Right ventricle myocardium inferior (tissue), 1 donor: ENCODE measurements around the gene DEK. TPM values are rescaled to one million over a fixed set of nuclear protein-coding genes. Genes with fewer than 3 reads are reported as not detected.
A peak's percentile ranks its signal among the peaks of the same experiment; 100 is the strongest.
"Not testable (repeated sequence)": the region's sequence is repeated elsewhere in the genome, so short reads cannot be mapped to it uniquely, and the experiment has no call there.

Source experiments
- ATAC-seq: fragments of 200-7000 bp; cut with Tn5 transposase; one replicate; pipeline ENCODE4 v1.9.1; 2020; ENCODE audit warnings: mild to moderate bottlenecking, moderate library complexity
- DNase-seq: peaks from one replicate; pipeline ENCODE4 v3.0.0; 2021; ENCODE audit errors: missing footprints
- intact Hi-C: fragments of 100-400 bp; cut with DNase I; formaldehyde crosslinking; loops from one replicate; pipeline ENCODE4 v1.11.0; 2022
- long read RNA-seq: library from polyadenylated mRNA; unstranded; transcript quantifications from one replicate; pipeline ENCODE4 v2.0.0, GENCODE V29; 2021
- total RNA-seq: library from RNA; stranded (reverse); fragmentation: NEBNext Ultra II Directional; extraction: Animal tissue kit (Norgen Biotek cat#: 25700); gene quantifications from one replicate; pipeline ENCODE4 v1.2.1, GENCODE V29; 2021
- donor health status: DM: no; HTN: yes; CAD: no; lungs with severe emphysema.

Gene DEK, protein sequence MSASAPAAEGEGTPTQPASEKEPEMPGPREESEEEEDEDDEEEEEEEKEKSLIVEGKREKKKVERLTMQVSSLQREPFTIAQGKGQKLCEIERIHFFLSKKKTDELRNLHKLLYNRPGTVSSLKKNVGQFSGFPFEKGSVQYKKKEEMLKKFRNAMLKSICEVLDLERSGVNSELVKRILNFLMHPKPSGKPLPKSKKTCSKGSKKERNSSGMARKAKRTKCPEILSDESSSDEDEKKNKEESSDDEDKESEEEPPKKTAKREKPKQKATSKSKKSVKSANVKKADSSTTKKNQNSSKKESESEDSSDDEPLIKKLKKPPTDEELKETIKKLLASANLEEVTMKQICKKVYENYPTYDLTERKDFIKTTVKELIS
- 68.6 TPM for total RNA-seq
- long read RNA-seq, transcript DEK-202 (11 exons, 3,427 nt): major isoform, 44 of 56 reads
- long read RNA-seq, partial matches to known transcripts: 7 of 56 reads
- long read RNA-seq, other reads (novel, unspliced or antisense): 5 of 56 reads

DNA sequence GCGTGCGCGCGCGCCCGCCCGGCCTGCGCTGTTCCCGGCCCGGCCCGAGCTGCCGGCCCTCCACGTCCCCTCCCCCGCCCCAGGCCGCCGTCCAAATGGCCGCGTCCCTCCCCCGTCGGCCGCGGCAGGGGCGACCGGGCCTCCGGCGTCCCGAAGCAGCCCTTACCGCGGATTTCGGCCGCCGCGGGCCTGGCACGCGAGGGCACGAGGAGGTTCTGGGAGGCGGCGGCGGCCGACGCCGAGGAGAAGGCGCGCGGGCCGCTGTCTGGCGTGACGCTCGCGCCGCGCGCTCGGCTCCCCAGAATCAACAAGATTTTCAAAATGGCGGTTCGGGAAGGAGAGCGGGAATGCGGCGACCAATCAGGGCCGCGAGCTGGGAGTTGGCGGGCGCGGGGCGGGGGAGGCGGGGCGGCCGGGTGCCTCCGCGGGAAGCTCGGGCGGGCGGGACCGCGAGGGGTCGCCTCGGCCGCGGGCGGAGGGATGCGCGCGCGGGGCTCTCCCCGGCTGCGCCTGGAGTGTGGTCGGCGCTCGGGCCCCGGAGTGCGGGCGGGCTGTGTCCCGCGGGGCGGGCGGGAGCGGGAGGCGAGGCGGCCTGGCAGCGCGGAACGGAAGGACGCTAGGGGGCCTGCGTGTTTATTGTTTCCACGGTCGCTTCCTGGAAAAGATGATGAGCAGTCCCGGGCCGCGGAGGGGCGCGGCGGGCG, at the start of gene DEK:
TSS of gene DEK (minus strand) at position 312 of the 704 bp plus-strand sequence. CDS start 543 bp downstream, outside the sequence.
- intact Hi-C loops: loop anchor here (2.0 to 5.0 kb wide), 3 partner anchors 42 to 240 kb away; partner anchors contain the start of genes KDM1B and TPMT

DNA sequence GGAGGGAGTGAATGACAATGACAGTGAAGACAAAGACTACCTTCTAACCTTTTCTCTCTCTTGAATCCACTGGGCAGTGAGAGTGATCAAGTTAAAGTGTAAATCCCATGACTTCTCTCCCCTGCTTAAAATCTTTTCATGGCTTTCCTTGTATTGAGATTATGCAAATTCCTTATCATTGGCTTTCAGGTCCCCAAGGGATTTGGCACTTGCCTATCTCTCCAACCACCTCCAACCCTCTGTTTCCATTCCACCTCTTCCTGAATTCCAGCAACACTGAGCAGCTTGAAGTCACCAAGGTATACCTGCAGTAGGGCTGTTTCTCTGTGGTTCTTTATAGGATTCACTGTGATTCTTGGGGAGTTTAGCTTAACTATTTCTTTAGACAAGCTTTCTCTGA, 48.0 kb upstream of the DEK start:
- intact Hi-C loops: no loop called here
- DNase-seq: no peak
- ATAC-seq: no peak

More for the DNA sequence above, at the start of gene DEK:
- peak; percentile 88 for ATAC-seq
- DNase-seq: peak; percentile 93

DNA sequence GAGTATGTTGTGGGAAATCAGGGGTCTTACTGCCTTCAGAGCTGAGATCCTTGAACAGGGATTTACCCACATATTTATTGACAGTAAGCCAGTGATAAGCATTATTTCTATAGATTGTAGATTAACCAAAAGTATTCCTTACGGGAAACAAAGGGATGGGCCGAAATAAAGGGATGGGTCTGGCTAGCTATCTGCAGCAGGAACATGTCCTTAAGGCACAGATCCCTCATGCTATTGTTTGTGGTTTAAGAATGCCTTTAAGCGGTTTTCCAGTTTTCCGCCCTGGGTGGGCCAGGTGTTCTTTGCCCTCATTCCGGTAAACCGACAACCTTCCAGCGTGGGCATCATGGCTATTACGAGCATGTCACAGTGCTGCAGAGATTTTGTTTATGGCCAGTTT, 45.7 kb upstream of the DEK start:
- DNase-seq, intact Hi-C loops, ATAC-seq: not testable (repeated sequence)

DNA sequence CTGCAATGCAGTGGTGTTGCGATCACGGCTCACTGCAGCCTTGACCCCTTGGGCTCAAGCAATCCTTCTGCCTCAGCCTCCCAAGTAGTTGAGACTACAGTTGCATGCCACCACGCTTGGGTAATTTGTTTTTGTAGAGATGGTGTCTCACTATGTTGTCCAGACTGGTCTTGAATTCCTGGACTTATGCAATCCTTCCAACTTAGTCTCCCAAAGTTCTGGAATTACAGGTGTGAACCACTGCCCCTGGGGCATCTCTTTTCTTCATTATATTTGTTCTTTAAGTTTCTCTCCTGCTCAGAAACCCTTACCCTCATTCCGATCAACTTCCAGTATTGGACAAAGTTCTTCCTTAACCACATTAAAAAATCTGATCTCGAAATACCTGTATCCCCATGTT, 44.7 kb upstream of the DEK start:
- intact Hi-C loops: no loop called here
- ATAC-seq: no peak

DNA sequence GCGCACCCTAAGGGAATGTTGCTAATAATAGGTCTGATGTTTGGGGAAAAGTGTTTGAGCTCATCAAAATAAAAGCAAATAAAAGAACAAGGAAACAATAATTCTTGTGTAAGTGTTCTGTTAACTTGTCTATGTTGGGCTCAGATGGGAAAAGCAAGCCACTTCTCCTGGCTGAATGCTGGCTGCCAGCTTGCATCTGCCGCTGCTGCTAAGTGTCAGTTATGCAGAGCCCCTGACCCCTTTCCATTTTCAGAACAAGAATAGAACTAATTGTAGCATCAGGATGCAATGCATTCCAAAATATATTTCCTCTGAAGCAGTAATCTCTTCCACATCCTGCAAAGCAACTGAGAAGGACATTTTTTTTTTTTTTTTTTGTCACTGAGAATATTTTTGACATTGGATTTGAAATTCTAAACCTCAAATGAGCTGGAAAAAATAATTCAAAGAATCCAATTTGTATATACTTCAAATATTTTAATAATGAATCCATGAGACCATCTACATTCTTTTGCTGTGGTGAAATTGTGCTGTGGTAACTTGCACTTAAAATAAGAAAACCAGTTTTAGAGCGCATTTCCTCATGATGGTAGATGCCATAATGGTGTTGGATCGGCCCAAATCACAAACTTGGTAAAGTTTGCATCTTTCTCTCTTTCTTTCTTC, 43.9 kb upstream of the DEK start:
- intact Hi-C loops: no loop called here
- DNase-seq (no peak), ATAC-seq (no peak)

More for the DNA sequence above, 44.7 kb upstream of the DEK start:
- no peak for DNase-seq

DNA sequence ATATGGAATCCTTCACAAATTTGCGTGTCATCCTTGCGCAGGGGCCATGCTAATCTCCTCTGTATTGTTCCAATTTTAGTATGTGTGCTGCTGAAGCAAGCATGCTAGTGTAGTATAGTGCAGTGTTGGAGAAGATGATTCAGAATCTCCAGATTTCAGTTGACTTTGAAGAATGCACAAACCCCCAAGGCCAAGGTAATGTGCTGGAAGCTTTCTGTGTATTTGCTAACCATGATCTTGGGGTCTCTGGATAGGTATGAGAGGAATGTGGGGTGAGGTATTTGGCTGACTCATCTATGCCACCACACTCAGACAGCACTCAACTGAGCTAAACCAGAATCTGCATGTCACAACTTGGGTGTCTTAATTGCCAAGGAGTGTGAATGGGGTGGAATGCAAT, 42.6 kb upstream of the DEK start:
- intact Hi-C loops: no loop called here
- DNase-seq: no peak
- ATAC-seq: no peak

DNA sequence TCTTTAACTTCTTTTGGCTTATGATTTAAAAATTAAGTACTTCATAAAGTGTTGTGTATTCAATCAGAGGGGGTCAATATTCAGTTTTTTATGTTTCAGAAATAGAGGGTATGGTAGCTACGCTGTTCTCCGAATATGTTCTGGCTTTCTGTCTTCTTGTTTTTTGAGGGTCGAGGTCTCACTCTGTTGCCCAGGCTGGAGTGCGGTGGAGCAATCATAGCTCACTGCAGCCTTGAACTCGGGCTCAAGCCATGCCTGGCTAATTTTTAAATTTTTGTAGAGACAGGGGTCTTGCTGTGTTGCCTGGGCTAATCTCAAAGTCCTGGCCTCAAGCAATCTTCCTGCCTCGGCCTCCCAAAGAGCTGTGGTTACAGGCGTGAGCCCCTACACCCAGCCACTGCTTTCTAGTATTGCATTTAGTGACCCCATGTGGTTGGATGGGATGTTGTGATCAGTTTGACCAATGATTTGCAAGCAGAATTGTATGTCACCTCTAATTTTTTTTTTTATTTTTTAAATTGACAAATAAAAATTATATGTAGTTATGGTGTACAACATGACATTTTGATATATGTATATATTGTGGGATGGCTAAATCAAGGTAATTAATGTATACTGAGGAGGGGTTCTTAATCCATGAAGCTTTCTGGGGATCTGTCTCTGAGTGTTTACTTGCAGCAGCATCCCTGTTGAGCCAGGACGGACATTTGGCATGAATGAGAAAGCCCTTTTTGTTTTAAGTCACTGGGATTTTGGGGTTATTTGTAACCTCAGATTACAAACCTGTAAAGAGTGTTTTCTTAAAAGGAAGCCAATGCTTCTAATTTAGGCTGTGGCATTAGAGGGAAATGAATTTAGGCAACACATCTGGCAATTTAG, 38.5 kb upstream of the DEK start:
- intact Hi-C loops: loop anchor here (5.0 kb wide), 1 partner anchor 145 kb away; the partner anchor contains the start of genes KDM1B and TPMT
- ATAC-seq (no peak), DNase-seq (no peak)

DNA sequence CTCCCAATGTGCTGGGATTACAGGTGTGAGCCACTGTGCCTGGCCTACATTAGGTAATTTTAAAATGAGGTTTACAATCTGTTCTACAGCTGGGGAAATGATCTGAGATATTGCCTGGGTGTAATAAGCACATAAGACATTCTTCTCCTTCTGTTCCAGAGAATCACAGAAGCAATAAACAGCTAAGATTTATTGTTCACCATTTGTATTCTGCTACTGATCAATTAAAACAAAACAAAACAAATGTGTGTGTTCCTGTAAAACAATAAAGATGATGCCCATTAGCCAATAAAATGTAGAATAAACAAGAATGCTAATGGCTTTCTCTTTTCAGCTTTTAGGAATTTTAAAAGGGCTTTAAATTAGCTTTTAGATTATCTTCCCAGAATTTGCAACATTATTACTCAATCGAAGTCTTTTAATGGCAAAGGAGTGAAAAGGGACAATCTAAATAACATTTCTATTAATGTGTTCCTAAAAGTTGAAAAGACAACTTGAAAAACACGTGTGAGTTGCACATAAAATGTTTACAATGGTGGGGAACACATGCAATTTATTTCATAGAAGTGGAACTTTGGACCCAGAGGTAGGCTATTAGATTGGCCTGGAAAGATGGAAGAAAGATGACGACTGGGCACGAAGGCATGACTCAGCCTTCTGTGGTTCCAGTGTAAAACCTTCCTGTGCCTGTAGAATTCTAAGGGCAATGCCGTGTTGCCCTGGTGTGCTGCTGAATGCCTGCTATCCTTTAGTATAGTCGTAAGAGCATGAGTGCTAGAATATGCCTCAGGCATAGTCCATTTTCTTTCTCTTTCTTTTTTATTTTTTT, 29.0 kb upstream of the DEK start:
- DNase-seq (no peak), ATAC-seq (no peak)
- intact Hi-C loops: no loop called here

DNA sequence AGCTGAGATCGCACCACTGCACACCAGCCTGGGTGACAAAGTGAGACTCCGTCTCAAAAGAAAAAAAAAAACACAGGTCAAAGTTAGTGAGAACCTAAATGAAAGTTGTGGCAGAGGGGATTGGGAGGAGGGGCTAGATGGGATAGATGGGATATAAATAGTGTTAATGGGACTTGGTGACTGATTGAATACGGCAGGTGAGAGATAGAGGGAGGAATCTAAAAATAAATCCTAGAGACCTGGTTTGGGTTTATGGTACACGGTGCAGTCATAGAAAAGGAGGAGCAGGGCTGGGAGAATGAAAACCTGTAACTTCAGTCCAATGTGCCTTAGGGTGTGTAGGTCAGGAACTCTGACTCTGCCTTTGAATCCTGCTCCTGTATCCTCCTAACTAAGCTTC, 25.0 kb upstream of the DEK start:
- intact Hi-C loops: no loop called here
- ATAC-seq (no peak), DNase-seq (no peak)

DNA sequence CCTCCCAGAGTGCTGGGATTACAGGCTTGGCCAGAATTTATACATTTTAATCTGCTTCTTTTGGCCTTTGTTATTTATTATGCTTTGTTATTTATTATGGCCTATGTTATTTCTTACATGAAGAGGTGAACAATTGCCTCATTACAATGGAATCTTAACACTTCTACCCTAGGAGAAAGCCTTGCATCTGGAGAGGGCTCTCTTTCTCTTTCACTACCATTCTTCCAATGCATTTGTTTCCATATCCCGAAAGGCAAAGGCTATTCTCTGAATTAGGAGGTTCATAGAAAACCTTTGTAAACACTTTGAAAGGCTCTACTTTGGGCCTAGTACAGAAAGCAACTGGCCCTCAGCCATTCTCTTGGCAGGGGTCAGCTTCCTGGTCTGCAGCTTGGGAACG, 19.9 kb upstream of the DEK start:
- ATAC-seq (no peak), DNase-seq (no peak)
- intact Hi-C loops: no loop called here

DNA sequence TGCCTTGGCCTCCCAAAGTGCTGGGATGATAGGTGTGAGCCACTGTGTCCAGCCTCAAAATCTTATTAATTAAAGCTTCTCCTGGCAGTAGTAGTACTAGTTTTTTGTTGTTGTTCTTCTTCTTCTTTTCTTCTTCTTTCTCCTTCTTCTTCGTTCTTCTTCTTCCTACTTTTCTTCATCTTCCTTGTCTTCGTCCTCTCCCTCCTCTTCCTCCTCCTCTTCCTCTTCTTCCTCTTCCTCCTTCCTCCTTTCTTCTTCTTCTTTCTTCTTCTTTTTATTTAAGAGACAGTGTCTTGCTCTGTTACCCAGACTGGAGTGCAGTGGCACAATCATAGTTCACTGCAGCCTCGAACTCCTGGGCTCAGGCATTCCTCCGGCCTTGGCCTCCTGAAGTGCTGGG, 17.2 kb upstream of the DEK start:
- intact Hi-C loops: no loop called here
- ATAC-seq (no peak), DNase-seq (no peak)

DNA sequence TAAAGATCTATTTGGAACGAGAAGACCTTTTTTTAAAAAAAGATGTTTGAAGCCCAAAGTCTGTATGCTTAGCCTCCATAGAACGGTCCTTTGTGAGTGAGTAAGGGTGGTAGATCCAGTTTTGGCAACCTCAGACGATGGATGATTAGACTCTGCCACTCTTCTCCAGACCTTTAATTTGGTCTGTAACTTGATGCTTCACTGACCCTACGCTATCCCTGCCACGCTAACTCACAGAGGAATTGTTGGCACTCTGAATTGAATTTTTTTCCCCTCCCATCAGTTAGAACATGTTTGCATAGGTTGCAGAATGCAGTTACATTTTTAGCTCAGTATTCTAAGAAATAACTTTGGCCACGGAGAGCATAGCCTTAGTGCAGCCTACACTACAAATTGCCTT, 15.8 kb upstream of the DEK start:
- DNase-seq (no peak), ATAC-seq (no peak)
- intact Hi-C loops: no loop called here

DNA sequence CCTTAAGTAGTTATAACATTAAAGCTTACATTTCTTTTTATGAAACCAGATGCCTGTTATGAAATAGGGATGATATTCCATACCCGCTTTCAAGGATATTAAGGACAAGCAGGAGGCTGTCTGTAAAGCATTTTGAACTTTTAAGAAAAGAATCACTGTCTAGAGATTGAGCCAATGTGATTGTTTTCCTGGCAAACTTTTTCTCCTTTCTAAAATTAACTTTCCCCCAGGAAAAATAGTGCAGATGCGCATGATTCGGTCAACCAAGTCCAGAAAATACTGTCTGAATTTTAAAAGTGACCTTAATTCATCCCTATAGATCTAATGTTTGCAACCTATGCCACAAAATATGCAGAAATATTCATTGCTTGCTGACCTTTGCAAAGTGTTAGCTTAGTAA, 15.1 kb upstream of the DEK start:
- intact Hi-C loops: no loop called here
- no peak for ATAC-seq
- DNase-seq: no peak

DNA sequence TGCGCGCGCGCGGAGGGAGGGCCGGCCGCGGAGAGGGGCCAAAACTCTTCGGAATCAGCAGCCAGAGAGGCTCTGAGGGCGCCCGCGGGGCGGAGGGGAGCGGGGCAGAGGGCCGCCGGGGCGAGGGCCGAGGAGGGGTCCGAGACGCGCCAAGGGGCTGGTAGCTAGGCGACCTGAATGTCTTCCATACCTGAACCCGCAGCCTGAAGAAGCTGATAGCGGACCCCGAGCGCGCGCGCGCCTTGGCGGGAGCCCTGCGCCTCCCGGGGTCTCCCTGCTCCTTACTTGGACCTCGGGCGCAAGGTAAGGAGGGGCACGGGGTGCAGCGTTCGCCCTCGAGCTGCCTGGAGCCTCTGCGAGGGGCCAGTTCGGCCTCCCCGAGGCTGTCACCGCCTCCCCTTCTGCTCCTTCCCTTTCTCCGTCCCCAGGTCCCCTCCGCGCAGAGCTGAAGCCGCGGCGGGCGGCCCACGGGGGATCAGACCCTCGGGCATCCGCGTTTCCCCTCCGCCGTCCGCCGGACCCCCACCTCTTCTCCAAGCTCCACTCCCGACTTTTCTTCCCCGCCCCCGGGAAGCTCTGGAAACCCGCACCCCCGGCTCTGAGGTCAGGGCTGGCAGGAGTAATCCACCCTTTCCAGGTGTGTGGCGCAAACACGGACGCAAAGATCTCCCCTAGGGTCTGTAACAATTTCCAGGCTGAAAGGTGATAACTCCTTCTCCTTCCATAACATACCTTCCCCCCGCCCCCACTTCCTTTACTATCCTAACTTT, 13.1 kb upstream of the DEK start:
- DNase-seq (no peak), ATAC-seq (no peak)
- intact Hi-C loops: no loop called here

DNA sequence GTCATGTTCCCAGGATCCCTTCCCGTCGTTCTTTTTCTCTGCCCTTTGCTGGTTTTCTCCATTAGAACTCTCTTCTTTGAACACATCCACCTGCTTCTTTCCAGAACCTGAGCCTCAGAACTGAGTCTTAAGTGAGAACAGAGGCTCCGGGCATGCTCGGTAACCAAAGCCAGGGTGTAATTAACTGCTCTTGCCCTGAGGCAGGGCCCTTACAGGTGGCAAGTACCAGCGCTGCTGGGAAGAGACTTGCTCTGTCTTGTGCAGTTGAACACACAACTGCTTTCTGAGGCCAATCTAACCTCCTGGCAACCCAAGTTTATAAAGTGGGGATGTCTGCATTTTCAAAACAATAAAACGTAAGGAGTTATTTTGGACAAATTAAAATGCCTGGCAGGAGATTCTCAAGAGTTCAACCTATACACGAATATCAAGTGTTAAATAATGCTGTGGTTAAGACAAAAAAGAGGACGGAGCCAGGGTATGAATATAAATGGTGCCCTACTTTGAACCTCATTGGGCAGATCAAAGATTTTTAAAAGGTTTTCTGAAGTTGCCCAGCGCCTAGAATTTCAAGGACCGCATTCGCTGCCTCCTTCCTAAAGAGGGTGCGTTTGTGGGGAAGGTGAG, 12.4 kb upstream of the DEK start:
- intact Hi-C loops: no loop called here
- ATAC-seq: no peak
- DNase-seq: no peak

DNA sequence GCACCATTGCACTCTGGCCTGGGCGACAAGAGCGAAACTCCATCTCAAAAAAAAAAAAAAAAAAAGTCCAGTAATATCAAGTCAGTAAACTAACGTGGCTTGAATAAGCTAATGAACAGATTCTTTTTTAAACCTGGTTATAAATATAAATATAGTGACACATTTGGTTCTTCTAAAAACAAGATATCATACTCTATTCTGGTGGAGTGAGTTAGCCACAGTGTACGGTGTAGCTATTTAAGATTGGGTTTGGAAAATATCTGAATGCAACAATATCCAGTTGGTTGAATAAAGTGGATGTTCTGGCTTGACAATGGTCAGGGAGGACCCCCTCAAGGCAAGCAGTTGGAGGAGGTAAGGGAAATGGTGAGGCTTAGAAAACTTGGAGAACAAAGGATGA, 5.9 kb upstream of the DEK start:
- no peak for ATAC-seq
- no peak for DNase-seq
- intact Hi-C loops: no loop called here

DNA sequence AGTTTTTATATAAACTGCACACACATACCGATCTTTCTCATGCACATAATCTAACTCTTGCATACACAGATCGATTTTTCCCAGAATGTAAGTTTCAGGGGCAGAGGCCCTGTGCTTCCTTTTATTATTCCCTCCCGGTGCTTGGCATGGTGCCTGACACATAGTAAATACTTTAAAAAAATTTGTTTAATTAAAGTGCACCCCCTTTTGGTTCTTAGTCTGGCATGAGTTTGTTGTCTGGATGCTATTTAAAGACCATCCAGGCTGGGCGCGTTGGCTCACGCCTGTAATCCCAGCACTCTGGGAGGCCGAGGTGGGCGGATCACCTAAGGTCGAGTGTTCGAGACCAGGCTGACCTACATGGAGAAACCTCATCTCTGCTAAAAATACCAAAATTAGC, 5.4 kb upstream of the DEK start:
- no peak for DNase-seq
- intact Hi-C loops: no loop called here
- no peak for ATAC-seq
